Retinal pigment epithelial cell (primary cell): ENCODE data around the gene USP28.

Source experiments
- DNase-seq: peaks from one replicate; pipeline ENCODE4 v3.0.0-alpha.2; 2010; ENCODE audit warnings: low read depth
- H3K4me3 ChIP-seq: 2 replicates; pipeline ENCODE4 v1.5.1; 2011; ENCODE audit warnings: mild to moderate bottlenecking, low read length, control low read depth, moderate library complexity
- CTCF ChIP-seq: conservative IDR thresholded peaks from 2 replicates; pipeline ENCODE4 v1.5.1; 2011; ENCODE audit warnings: low read depth, low read length, control low read depth, inconsistent platforms

The USP28 gene

GRCh38 chr11:113865873-113866272 is 9.5 kb downstream of the USP28 start:
- no peak overlapping the region for H3K4me3 ChIP-seq
- TF ChIP-seq CTCF, result no peak
- no peak for DNase-seq

GRCh38 chr11:113864410-113864809 is 11.0 kb downstream of the USP28 start:
- DNase-seq, result no peak
- H3K4me3 ChIP-seq, result no peak overlapping the region

GRCh38 chr11:113862435-113862834 is 12.9 kb downstream of the USP28 start:
- no peak for DNase-seq
- no peak for TF ChIP-seq CTCF
- no peak overlapping the region for H3K4me3 ChIP-seq

More at GRCh38 chr11:113864410-113864809, 11.0 kb downstream of the USP28 start:
- TF ChIP-seq CTCF, result no peak

- DNase-seq, result no peak
- H3K4me3 ChIP-seq, result no peak overlapping the region
- no peak for TF ChIP-seq CTCF
Measured at GRCh38 chr11:113859665-113860064, 15.7 kb downstream of the USP28 start.

- no peak for DNase-seq
- no peak for TF ChIP-seq CTCF
- H3K4me3 ChIP-seq, result no peak overlapping the region
Measured at GRCh38 chr11:113856966-113857759, 18.2 kb downstream of the USP28 start.

GRCh38 chr11:113855803-113856202 is 19.6 kb downstream of the USP28 start:
- no peak overlapping the region for H3K4me3 ChIP-seq
- no peak for TF ChIP-seq CTCF
- DNase-seq, result no peak

GRCh38 chr11:113850188-113850587 is 25.2 kb downstream of the USP28 start:
- TF ChIP-seq CTCF, result no peak
- H3K4me3 ChIP-seq, result no peak overlapping the region
- no peak for DNase-seq
